GM08714 (cell line): ENCODE data around the gene UNC13A.

Source experiments
- H3K4me3 ChIP-seq: fragments of 200-500 bp; sonication (Bioruptor generic); 2 replicates; pipeline ENCODE4 v1.5.1; 2014; ENCODE audit warnings: mild to moderate bottlenecking, low read length, inconsistent platforms
- ZNF274 ChIP-seq: IDR thresholded peaks from 2 replicates; pipeline ENCODE4 v1.6.1; 2012; ENCODE audit warnings: mild to moderate bottlenecking, low read depth, low read length

The UNC13A gene

GRCh38 chr19:17665058-17665457 lies 23.1 kb downstream of the UNC13A start:
- H3K4me3 ChIP-seq = no peak overlapping the region
- no peak for TF ChIP-seq ZNF274

- no peak for TF ChIP-seq ZNF274
- H3K4me3 ChIP-seq = no peak overlapping the region
Observed at GRCh38 chr19:17659996-17660395, 28.2 kb downstream of the UNC13A start.

DNA sequence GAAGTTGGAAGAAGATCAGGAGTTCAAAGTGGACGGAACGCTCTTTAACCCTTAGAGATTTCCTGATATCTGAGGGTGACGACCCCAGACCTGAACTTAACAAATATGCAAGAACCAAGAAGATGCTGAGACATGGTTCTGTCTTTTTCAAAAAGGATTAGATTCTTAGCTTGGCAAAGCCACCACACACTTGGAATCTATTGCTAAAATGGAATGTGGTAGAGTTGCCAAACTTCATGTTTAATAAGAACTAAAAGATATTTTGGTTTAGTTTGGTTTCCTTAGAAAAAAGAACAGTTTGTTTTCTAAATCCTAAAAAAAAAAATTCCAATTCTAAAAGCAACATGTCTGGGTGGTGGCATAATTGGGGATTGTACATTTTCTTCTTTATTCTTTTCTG lies 29.5 kb downstream of the UNC13A start:
- no peak for TF ChIP-seq ZNF274
- H3K4me3 ChIP-seq = no peak overlapping the region

DNA sequence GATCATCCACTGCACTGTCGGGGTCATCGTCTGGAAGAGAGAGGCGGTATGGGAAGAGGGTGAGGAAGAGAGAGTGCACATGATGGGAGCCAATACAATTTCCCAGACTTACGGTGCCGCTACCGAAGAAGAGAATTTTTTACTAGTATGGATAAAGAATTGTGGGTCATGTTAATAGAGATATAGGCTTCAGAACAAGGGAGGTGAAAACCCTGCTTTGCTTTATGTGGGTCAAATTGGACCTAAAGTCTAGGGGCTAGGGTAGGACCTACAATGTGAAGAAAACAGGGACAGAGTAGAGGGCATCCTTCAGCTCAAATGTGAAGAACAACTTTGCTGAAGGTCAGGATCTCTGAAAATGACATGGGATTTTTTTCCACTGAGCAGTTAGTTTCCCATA lies 29.9 kb downstream of the UNC13A start:
- no peak overlapping the region for H3K4me3 ChIP-seq
- TF ChIP-seq ZNF274 = no peak

DNA sequence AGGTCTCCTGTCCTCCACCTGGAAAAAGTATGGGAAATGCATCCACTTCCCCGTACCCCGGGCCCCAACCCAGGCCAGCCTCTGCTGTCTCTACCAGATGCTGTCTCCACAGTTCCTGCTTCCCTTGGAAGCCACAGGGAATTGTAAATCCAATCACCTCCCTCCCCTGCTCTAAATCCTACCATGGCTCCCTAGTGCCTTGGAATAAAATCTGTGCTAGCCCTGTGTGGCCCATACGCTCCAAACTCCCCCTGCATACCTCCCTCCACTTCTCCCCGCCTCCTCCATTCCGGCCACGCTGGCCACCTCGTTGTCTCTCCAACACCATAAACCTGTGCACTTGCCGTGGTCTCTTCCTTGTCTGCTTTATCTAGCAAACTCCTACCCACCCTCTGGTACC lies 31.2 kb downstream of the UNC13A start:
- no peak overlapping the region for H3K4me3 ChIP-seq
- no peak for TF ChIP-seq ZNF274

GRCh38 chr19:17655751-17656472 lies 32.2 kb downstream of the UNC13A start:
- no peak overlapping the region for H3K4me3 ChIP-seq
- TF ChIP-seq ZNF274 = no peak

DNA sequence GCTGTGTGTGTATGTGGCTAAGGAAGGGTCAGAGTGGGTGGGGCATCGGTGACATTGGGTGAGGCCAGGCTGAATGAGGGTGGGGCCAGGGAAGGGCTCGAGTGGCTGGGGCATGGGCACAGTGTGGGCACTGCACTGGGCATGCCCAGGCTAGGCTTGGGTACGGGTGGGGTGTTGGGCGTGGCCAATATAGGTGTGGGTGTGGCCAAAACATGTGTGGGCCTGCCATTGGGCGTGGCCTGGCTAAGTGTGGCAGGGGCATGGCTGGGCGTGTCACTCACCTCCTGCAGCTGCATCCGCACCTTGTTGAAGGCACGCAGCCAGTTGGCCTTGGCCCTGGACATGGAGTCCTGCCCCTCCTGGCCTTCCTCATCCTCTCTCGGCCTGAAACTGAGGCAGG lies 33.2 kb downstream of the UNC13A start:
- no peak for TF ChIP-seq ZNF274
- H3K4me3 ChIP-seq = no peak overlapping the region

GRCh38 chr19:17652627-17653026 lies 35.5 kb downstream of the UNC13A start:
- TF ChIP-seq ZNF274 = no peak
- H3K4me3 ChIP-seq = no peak overlapping the region

DNA sequence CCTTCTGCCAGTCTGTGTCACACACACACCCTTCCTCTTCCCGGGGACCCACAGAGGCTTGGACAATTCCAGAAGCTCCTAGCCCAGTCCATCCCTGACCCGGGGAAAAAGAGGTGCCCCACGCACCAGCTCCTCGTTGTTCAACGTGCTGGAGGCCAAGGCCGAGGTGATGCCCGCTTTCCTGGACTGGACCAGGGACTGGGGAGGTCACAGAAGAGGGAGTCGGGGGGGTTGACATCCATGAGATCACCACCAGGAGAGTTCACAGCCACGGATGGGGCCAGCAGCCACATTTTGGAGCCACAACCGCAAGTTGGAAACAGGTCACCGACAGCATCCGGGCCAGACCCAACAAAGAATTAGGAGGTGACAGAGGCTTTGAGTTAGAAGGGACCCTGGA lies 39.4 kb downstream of the UNC13A start:
- H3K4me3 ChIP-seq = no peak overlapping the region
- TF ChIP-seq ZNF274 = no peak

DNA sequence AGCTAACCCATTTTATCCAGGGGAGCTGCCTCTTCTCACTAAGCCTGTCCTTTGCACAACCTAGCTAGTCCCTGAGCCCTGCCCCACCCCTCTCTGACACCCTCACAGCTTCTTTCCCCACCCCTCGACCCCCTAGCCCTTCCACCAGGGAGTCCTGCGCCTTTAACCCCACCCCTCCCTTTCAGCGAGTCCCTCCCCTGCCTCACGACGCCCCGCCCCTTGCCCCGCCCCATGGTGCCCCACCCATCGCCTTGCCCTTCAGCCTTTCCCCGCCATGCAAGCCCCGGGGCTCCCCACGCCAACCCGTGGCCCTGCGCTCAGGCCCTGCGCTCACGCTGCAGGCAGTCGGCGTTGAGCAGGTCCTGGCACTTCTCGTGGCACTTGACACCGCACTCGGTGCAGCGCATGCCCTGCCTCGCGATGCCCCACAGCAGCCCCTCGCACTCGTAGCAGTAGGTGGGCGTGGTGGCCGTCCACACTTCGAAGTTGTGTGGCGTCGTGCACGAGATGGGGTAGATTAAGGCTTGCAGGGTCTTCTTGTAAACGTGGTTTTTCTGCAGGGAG lies 40.0 kb downstream of the UNC13A start:
- TF ChIP-seq ZNF274 = no peak
- H3K4me3 ChIP-seq = no peak overlapping the region

DNA sequence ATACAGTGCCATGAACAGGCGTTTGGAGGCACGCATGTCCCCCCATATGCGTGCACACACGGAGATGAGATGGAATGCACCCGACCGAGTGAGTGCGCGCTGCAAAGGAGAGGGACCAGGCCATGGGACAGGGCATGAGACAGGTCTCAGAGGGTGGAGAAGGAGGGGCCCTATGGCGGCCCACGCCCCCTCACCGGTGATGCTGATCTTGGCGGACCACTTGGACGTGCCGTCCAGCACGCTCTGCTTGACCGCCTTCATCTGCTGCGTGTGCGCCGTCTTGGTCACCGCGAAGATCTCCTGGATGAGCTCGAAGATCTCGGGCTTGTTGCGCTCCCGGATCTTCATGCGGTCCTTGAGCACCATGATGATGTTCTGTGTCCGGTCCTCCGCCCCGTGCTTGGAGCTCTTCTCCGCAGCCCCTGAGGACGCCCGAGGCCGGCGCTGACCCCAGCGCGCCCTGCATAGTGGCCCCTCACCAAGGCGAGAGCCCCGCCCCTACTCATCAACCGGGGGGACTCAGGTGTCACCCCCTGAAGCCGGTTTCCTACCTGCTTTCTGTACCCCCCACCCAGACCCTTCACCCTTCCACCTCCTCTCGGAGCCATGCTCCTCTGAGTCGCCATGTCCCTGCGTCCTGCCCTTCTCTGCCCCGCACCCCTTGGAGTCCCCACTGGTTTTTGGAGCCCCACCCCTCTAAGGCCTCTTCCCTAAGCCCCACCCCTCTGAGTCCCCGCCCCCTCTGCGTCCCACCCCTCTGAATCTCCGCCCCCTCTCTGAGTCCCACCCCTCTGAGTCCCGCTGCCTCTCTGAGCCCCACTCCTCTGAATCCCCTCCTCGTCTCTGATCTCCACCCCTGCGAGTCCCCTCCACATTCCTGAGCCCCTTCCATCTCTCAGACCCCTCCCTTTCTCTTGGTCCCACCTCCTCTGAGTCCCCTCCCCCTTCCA lies 40.8 kb downstream of the UNC13A start:
- no peak overlapping the region for H3K4me3 ChIP-seq

DNA sequence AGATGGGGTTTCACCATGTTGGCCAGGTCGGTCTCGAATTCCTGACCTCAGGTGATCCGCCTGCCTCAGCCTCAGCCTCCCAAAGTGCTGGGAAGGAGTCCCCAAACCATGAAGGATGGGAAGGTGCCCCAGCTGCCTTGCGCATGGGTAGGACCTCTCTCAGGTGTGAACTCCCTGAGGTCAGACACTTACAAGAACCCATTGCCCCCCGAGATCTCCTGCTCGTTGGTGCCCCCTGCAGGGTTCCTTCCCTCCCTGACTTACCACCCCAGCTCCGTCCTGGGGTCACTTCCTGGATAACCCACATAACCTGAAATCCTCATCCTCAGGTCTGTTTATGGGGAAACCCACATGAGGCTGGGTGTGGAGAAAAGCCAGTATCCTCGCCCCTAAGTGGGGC lies 41.7 kb downstream of the UNC13A start:
- H3K4me3 ChIP-seq = no peak overlapping the region
- no peak for TF ChIP-seq ZNF274

More for the DNA sequence above, 40.8 kb downstream of the UNC13A start:
- no peak for TF ChIP-seq ZNF274

GRCh38 chr19:17645339-17645963 lies 42.7 kb downstream of the UNC13A start:
- TF ChIP-seq ZNF274 = no peak

DNA sequence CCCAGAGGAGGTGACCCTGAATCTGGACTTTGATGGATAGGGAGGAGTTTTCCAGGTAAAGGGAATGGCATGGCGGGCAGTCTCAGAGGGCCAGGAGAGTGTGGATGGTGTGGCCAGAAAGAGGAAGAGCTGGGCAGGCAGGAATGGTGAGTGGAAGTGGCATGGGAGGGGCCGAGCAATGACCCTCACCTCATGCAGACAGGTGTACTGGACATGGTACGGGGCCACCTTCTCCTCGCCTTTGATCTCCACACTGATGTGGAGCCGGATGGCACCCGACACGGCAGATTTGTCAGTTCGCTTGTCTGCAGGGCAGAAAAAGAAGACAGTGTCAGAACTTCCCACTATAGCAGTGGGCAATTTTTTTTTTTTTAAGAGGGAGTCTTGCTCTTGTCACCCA lies 45.5 kb downstream of the UNC13A start:
- H3K4me3 ChIP-seq = no peak overlapping the region
- no peak for TF ChIP-seq ZNF274

More at GRCh38 chr19:17645339-17645963, 42.7 kb downstream of the UNC13A start:
- H3K4me3 ChIP-seq = no peak overlapping the region
